Fibroblast of the aortic adventitia (primary cell): Measurements from ENCODE around the gene RPL12. TPM values are rescaled to one million over a fixed set of nuclear protein-coding genes. Genes with fewer than 3 reads are reported as not detected.

Experiments
- DNase-seq: peaks from one replicate; pipeline ENCODE4 v3.0.0-alpha.2; 2010; ENCODE audit warnings: low read depth
- H3K4me3 ChIP-seq: 2 replicates; pipeline ENCODE4 v1.5.1; 2011; ENCODE audit warnings: low read depth, mild to moderate bottlenecking, control low read depth, low read length, moderate library complexity
- total RNA-seq: library from RNA; depleted of rRNA; stranded (reverse); fragments of >200 nt; gene quantifications from 2 replicates; pipeline ENCODE4 v1.2.3, GENCODE V29; 2012; ENCODE audit warnings: low replicate concordance
- TF ChIP-seq, protein P1 (sequence below): IDR thresholded peaks from 2 replicates; pipeline ENCODE4 v1.5.1; 2011; ENCODE audit warnings: mild to moderate bottlenecking, low read length, control low read depth, inconsistent platforms; ENCODE audit not compliant: insufficient read depth

Gene RPL12
- total RNA-seq, 1 donor: 2,619 TPM

DNA sequence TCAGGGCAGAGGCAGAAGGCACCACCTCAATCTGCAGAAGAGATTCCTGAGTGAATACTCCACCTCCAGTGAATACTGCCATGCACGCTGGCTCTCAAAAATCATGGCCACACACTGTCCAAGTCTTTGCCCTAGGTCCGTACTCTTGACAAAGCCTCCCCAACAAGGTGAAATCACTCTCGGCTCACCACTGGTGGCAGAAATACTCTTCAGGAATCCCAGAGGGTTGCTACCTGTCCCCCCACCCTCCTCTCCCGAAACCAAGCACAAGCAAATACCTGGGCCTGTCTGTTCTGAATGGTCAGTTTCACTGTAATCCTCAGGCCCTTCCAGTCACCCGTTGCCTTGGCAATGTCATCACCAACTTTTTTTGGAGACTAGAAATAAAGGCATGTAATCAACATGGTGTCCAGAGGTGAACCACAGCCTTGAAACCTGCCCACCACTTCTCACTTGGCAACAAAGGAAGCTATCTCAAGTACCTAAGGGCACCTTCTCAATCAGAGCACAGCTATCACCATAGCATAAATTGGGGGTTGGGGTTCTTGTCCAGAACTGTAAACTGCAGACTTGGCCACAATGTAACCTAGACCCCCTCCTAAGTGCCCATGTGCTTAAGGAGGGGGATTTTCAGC lies 1.8 kb downstream of the RPL12 start:
- DNase-seq: peak; percentile 7
- H3K4me3 ChIP-seq: peak overlapping the region; percentile 89
- TF ChIP-seq, protein P1, sequence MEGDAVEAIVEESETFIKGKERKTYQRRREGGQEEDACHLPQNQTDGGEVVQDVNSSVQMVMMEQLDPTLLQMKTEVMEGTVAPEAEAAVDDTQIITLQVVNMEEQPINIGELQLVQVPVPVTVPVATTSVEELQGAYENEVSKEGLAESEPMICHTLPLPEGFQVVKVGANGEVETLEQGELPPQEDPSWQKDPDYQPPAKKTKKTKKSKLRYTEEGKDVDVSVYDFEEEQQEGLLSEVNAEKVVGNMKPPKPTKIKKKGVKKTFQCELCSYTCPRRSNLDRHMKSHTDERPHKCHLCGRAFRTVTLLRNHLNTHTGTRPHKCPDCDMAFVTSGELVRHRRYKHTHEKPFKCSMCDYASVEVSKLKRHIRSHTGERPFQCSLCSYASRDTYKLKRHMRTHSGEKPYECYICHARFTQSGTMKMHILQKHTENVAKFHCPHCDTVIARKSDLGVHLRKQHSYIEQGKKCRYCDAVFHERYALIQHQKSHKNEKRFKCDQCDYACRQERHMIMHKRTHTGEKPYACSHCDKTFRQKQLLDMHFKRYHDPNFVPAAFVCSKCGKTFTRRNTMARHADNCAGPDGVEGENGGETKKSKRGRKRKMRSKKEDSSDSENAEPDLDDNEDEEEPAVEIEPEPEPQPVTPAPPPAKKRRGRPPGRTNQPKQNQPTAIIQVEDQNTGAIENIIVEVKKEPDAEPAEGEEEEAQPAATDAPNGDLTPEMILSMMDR: no peak

DNA sequence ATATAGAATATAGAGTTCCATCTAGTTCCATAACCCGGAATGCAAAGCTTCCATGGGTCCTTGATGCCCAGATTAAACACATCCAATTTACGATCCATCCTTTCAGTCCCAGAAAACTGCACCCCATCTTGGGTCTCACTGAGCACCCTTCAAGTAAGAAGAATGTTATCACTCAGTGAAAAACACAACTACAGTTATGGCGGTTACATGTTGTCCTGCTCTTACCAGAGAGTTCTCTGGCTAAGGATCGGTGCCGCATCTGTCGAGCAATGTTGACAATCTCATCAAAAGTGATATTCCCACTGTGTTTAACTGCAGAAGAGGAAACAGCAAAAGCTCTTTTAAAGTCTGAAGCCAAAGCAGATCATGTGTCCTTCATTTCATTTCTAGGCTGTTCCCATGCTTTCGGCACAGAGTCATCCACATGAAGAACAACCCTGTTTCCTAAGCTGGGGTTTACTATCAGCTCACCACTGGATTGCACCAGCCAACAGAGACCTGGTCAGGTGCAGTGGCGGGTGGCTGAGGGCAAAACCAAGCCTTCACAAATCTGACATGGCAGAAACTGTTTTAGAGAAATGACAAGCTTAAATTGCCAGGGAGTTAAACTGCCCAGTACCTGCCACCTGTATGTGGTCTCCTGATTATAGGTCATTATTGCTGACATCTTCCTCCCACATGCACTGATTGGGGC lies 2.9 kb downstream of the RPL12 start:
- DNase-seq: peak; percentile 7
- H3K4me3 ChIP-seq: peak overlapping the region; percentile 9
- TF ChIP-seq, protein P1: no peak

DNA sequence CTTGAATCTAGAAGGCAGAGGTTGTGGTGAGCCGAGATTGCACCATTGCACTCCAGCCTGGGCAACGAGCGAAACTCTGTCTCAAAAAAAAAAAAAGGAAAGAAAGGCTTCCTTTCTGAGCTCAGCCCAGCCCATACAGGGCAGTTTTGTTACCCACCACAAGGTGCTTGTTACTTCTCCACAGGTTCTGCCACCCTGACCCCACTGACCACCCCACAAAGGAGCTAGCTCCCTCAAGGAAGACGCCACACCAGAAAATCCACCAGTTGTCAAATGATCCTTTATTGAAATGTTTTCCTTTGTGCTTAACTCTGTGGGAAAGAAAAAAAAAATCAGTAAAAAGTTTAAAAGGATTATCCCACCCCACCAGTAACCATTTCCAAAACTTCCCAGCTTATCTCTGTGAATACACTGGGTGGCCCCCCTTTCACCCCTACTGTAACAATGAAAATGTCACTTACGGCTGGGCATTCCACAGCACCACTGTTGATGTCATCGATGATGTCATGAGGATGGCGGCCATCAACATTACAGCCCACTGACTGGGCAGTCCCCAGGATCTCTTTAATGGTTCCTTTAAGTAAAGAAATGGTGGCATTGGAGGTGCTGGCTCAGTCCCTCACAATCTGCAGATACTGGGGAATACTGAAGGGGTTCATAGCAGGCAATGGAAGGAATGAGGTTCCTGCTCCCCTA lies 3.6 kb downstream of the RPL12 start:
- DNase-seq: peak; percentile 35
- H3K4me3 ChIP-seq: no peak overlapping the region
- TF ChIP-seq, protein P1: no peak

DNA sequence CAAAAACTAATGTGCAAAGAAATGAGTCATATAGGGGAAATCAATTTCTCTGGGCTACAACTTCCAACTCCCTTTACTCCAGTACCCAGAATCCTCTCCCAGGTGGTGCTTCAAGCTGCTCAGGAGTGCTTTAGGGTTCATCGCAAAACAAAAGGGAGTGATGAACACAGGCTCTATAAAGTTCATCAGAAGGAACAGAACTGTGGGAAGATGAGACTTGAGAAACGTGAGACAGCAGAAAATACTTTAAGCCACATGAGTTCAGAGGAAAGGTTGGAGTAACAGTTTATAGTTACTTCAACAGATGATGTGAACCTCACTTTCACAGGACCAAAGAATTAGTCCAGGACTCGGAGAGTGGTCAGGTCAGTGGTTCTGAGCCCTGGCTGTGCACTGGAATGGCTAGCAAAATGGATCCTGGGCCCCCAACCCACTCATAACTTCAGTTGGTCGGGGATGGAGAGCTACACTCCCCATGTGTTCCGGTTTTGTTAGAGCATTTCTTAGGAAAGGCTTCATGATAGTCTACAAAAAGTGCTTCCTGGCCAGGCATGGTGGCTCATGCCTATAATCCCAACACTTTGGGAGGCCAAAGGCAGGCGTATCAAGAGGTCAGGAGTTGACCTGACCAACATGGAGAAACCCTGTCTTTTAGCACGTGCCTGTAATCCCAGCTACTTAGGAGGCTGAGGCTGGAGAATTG lies 4.3 kb downstream of the RPL12 start:
- TF ChIP-seq, protein P1: no peak
- DNase-seq: no peak
- H3K4me3 ChIP-seq: no peak overlapping the region

DNA sequence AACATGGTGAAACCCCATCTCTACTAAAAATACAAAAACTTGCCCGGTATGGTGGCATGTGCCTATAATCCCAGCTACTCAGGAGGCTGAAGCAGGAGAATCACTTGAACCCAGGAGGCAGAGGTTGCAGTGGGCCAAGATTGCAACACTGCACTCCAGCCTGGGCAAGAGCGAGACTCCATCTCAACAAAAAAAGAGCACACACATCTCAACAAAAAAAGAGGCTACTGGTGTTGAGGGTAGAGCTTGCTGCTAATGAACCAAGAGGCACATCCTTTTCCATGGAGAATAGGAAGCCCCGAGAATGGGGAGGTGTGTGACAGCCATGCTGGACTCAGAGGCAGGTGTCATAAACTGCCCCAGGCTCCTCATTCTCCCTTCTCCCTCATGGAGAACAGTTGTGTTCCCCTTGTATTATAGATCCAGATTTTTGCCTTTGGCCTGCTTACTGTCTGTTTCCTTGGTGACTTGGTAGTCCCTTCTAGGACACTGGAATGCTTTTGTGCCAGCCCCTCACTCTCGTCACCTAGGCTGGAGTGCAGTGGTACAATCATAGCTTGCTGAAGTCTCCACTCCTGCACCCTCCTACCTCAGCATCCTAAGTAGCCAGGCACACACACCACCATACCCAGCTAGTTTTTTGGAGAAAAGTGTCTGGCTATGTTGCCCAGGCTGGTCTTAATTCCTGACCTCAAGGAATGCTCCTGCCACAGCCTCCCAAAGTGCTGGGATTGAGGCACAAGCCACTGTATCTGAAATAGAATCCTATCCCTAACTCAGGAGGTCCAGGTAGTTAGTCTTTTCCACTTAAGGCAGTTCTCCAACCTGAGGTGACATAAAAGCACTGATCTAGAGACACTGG lies 5.1 kb downstream of the RPL12 start:
- DNase-seq: peak; percentile 8
- no peak overlapping the region for H3K4me3 ChIP-seq
- TF ChIP-seq, protein P1: no peak
